Superior temporal gyrus (tissue), 1 donor: ENCODE data around the gene GTPBP6.
"Not testable (repeated sequence)": the region's sequence is repeated elsewhere in the genome, so short reads cannot be mapped to it uniquely, and the experiment has no call there.

Source experiments
- DNase-seq: peaks from one replicate; pipeline ENCODE4 v3.0.0-alpha.2; 2016; ENCODE audit errors: extremely low spot score

GTPBP6 gene

GRCh38 chrX:291411-291901 lies 27.1 kb downstream of the GTPBP6 start:
- no peak for DNase-seq

DNA sequence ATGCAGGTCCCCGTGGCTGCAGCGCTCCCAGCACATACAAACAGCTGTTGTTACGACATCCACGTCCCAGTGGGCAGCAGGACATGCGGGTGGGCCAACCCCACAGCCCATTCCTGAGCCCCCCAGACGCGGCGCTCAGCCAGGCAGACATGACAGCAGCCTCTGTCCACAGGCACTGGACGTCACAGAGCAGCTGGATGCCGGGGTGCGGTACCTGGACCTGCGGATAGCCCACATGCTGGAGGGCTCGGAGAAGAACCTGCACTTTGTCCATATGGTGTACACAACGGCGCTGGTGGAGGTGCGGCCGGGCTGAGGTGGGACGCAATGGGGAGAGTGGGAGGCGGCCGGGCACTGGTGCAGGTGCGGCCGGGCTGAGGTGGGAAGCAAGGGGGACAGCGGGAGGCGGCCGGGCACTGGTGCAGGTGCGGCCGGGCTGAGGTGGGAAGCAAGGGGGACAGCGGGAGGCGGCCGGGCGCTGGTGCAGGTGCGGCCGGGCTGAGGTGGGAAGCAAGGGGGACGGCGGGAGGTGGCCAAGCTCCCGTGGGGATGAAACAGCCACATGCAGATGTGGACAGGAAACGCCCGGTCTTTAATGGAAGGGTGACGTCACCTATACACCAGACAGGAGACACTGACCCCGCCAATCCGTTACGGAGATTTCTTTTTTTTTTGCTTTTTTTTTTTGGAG lies 28.0 kb downstream of the GTPBP6 start:
- no peak for DNase-seq

DNA sequence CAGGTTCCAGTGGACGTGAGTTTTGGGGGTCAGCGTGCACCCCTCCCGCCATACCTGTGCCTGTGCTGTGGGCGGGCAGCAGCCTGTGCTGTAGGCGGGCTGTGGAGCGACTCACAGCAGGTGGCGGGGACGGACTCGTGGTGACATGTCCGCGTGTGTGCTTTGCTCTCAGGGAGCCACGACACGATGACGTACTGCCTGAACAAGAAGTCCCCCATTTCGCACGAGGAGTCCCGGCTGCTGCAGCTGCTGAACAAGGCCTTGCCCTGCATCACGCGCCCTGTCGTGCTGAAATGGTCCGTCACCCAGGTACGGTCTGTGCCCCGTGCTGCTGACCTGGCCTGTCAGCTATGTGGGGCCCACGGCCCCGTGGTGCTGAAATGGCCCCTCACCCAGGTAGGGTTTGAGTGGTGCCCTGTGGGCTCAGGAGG lies 30.0 kb downstream of the GTPBP6 start:
- DNase-seq: no peak

DNA sequence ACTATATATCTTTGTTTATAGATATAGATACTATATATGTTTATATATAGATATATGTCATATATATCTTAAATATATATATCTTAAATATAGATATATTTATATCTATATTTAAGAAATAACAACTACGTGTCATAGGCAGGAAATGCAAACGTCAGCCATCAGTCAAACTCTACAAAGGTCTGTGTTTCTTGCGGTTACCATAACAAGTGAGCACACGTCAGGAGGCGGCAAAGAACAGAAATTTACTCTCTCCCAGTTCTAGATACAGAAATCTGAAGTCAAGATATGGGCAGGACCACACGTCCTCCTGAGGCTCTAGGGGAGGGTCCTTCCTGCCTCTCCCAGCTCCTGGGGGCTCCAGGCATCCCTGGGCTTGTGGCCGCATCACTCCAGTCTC lies 30.9 kb downstream of the GTPBP6 start:
- no peak for DNase-seq

DNA sequence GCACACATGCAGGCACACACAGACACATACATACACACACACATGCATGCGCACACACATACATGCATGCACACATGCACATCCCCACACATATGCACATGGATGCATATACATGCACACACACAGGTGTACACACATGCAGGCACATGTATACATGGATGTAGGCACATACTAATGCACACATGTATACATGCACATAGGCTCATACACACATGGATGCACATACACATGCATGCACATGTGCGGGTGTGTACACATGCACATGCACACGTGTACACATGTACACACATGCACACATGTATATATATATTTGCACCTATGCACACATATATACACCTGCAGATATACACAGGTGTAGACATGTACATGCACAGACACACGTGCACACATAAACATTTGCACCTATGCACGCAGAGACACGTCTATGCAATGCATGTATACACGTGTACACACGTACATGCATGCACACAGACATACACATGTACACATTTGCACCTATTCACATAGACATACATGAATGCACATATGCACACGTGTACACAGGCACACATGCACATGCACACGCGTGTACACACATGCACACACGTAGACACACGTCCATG lies 33.4 kb downstream of the GTPBP6 start:
- DNase-seq: no peak

- DNase-seq: peak; percentile 94
Measured at GRCh38 chrX:283115-283845, 35.3 kb downstream of the GTPBP6 start.

GRCh38 chrX:282000-282681 lies 36.5 kb downstream of the GTPBP6 start:
- not testable (repeated sequence) for DNase-seq

- DNase-seq: peak; percentile 62
Measured at GRCh38 chrX:281166-281999, 37.2 kb downstream of the GTPBP6 start, which contains the start of gene PLCXD1. TSS of gene PLCXD1 (plus strand) at chrX:281381. CDS start at chrX:284188, 2,807 bp downstream.

DNA sequence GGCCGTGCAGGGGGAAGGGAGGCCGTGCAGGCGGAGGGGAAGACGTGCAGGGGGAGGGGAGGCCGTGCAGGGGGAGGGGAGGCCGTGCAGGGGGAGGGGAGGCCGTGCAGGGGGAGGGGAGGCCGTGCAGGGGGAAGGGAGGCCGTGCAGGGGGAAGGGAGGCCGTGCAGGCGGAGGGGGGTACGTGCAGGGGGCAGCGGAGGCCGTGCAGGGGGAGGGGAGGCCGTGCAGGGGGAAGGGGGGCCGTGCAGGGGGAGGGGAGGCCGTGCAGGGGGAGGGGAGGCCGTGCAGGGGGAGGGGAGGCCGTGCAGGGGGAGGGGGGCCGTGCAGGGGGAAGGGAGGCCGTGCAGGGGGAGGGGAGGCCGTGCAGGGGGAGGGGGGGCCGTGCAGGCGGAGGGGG lies 37.9 kb downstream of the GTPBP6 start:
- DNase-seq: not testable (repeated sequence)

DNA sequence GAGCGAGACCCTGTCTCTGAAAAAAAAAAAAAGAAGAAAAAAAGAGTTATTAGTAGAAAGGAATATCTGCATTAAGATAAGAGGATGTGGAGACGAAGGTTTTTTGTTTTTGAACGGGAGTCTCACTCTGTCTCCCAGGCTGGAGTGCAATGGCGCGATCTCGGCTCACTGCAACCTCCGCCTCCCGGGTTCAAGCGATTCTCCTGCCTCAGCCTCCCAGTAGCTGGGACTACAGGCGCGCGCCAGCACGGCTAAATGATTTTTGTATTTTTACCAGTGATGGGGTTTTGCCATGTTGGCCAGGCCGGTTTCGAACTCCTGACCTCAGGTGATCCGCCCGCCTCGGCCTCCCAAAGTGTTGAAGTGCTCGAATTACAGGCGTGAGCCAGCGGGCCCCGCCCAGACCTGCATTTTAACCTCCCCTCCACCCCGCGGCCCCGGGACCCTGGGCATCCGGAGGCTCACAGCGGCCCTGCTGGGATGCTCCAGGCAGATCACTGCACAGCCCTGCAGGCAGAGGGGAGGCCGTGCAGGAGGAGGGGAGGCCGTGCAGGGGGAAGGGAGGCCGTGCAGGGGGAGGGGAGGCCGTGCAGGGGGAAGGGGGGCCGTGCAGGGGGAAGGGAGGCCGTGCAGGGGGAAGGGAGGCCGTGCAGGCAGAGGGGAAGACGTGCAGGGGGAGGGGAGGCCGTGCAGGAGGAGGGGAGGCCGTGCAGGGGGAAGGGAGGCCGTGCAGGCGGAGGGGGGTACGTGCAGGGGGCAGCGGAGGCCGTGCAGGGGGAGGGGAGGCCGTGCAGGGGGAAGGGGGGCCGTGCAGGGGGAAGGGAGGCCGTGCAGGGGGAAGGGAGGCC lies 38.6 kb downstream of the GTPBP6 start:
- not testable (repeated sequence) for DNase-seq

DNA sequence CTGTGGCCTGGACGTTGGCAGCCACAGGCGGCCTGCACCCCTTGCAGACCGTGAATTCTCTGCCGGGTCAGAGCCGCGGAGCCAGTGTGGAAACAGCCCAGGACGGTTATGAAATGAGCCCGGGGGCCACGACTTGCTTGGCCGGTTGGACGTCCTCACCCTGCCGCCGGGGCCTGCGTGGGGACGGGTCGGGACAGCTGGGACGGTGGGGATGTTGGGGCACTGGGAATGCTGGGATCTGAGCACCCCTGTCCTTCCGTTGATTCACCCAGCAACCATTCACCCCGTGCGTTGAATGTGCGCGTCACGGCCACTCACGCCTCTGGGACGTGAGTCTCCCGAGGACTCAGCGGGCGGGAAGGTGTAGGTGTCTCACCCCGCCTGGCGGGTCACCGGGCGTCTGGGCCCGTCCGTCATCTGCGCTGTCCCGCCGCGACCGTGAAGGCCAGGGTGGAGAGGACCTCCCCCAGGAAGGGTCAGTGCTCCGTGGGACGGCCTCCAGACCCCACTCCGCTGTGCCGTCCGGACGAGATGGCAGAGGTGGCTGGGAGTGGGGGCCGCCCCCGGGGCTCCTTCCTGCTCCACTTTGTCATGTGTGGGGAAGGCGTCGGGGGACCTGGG lies 41.9 kb downstream of the GTPBP6 start:
- no peak for DNase-seq

DNA sequence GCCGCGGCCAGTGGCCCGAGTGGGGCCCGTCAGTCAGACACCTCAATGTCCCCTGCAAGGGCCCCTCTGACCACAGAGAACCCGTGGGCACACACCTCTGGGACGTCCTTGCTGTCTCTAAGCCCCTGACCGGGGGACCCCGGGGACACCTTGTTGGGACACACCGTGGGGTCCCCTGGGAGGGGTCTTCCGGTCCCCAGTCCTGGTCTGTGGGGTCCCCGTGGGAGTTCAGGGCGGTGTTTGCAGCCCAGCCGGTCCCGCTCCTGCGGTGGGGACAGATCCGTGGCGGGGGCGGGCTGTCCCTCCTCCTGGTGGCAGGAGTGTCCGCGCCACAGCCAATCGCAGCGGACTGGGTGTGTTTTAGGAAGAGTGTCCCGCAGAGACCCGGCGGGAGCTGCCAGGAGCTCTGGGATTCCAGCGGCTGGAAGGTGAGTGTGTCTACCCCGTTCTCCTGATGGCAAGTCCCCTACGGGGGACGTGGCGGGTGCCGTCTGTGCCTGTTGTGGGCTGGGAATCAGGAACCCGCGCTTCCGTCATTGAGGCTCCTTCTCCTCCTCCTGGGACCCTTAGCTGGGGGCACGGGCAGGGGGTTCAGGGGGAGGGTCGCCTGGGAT lies 42.5 kb downstream of the GTPBP6 start:
- DNase-seq: peak; percentile 53

- DNase-seq: no peak
Measured at GRCh38 chrX:275476-275966, 43.1 kb downstream of the GTPBP6 start.

GRCh38 chrX:274904-275475 lies 43.6 kb downstream of the GTPBP6 start:
- DNase-seq: no peak

DNA sequence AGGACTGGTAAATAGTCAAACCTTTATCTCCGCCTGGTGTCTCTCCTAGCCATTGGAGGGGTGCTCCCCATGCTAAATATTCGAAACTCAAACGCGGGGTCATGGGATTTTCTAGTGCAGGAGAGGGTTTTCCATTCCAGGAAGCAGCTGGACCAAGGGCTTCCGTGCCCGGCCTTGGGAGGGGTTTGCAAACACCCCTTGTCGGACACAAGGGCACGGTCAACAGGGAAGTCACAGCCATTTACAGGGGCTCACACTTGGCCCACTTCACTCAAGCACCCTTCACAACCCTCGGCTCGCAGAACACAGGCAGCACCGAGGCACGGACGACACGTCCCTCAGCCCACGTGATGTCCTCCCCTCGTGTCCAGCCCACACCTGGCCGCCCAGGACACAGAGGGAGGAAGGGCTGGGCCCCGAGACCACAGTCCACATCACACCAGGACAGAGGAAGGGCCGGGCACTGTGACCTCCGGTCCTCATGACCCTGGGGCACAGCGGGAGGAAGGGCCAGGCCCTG lies 47.7 kb downstream of the GTPBP6 start:
- no peak for DNase-seq

GRCh38 chrX:267771-268261 lies 50.8 kb downstream of the GTPBP6 start:
- DNase-seq: no peak

GRCh38 chrX:265502-265901 lies 53.1 kb downstream of the GTPBP6 start:
- DNase-seq: no peak
